ENCODE data around the gene NLGN4Y. TPM values are rescaled to one million over a fixed set of nuclear protein-coding genes. Genes with fewer than 3 reads are reported as not detected.

NLGN4Y gene
- total and polyA plus RNA-seq, 4 donors: 2.9 to 5.3 TPM; not detected in 2

GRCh38 chrY:14536703-14537102 lies 12.4 kb downstream of the NLGN4Y start (continued):
- TF ChIP-seq ZBTB33 (IDR thresholded peaks at IDR 0.05) (no peak), FOXA2 (IDR thresholded peaks at IDR 0.05) (no peak), RAD21 (IDR thresholded peaks at IDR 0.05) (no peak), EGR1 (IDR thresholded peaks at IDR 0.05; ENCODE audit: low read depth in 2 of 2) (no peak), RXRA (IDR thresholded peaks at IDR 0.05) (no peak), JUND (IDR thresholded peaks at IDR 0.05) (no peak), SP1 (IDR thresholded peaks at IDR 0.05) (no peak)
- TF ChIP-seq, protein P1, sequence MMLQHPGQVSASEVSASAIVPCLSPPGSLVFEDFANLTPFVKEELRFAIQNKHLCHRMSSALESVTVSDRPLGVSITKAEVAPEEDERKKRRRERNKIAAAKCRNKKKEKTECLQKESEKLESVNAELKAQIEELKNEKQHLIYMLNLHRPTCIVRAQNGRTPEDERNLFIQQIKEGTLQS (IDR thresholded peaks at IDR 0.05): no peak

DNA sequence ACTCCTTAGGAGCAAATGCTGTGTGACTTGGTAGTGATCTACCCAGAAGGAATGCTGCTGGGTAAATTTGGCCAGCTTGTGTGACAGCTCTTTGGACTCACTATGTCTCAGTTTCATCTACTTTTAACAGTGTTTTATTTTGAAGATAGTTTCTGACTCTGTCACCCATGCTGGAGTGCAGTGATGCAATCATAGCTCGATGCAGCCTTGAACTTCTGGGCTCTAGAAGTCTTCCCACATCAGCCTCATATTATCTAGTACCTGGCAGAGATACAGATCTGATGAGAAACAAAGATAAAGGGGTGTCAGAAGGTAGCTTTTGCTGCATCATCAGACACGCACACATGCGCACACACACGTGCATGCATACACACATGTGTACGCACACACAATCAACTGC lies 19.2 kb downstream of the NLGN4Y start:
- Histone ChIP-seq H3K27me3 (ENCODE audit: control insufficient read depth in 4 of 4, insufficient read depth in 4 of 4, low read length in 3 of 4) (no peaks in the 10 kb centered on the region), H3K27ac (ENCODE audit: low read depth in 1 of 2, low read length in 2 of 2) (no peak overlapping the region), H3K36me3 (ENCODE audit: control insufficient read depth in 4 of 4, insufficient read depth in 3 of 4, low read depth in 1 of 4, low read length in 3 of 4) (no peaks in the 10 kb centered on the region), H3K9ac (ENCODE audit: low read depth in 1 of 2, low read length in 2 of 2) (no peak overlapping the region), H3K4me3 (ENCODE audit: low read depth in 1 of 3, low read length in 3 of 3) (no peak overlapping the region), H3K9me3 (ENCODE audit: control insufficient read depth in 4 of 4, low read length in 3 of 4) (no peaks in the 10 kb centered on the region), H3K4me1 (ENCODE audit: control insufficient read depth in 4 of 4, insufficient read depth in 4 of 4, low read length in 3 of 4) (no peaks in the 10 kb centered on the region)
- WGBS: 86% methylated on average over 5 of the region's 5 CpGs
- TF ChIP-seq HNF4A (conservative IDR thresholded peaks at IDR 0.05): no peak
- no peak for TF ChIP-seq SP1 (IDR thresholded peaks at IDR 0.05)
- no peak for TF ChIP-seq TAF1 (conservative IDR thresholded peaks at IDR 0.05)
- no peak for TF ChIP-seq RAD21 (IDR thresholded peaks at IDR 0.05)
- TF ChIP-seq RXRA (IDR thresholded peaks at IDR 0.05): no peak
- TF ChIP-seq NR2F2 (IDR thresholded peaks at IDR 0.05): no peak
- TF ChIP-seq FOXA2 (IDR thresholded peaks at IDR 0.05): no peak
- TF ChIP-seq CTCF (IDR thresholded peaks at IDR 0.05; ENCODE audit: low read depth, low read length, missing input control): no peak
- TF ChIP-seq, protein P1 (IDR thresholded peaks at IDR 0.05): no peak
- no peak for TF ChIP-seq FOXA1 (IDR thresholded peaks at IDR 0.05)
- TF ChIP-seq GABPA (IDR thresholded peaks at IDR 0.05 in 1 of 2, conservative IDR thresholded peaks at IDR 0.05 in 1 of 2): no peak
- TF ChIP-seq HNF4G (IDR thresholded peaks at IDR 0.05): no peak
- no peak for TF ChIP-seq ZBTB33 (IDR thresholded peaks at IDR 0.05)
- TF ChIP-seq YY1 (IDR thresholded peaks at IDR 0.05): no peak
- no peak for TF ChIP-seq JUND (IDR thresholded peaks at IDR 0.05)
- TF ChIP-seq, protein P2, sequence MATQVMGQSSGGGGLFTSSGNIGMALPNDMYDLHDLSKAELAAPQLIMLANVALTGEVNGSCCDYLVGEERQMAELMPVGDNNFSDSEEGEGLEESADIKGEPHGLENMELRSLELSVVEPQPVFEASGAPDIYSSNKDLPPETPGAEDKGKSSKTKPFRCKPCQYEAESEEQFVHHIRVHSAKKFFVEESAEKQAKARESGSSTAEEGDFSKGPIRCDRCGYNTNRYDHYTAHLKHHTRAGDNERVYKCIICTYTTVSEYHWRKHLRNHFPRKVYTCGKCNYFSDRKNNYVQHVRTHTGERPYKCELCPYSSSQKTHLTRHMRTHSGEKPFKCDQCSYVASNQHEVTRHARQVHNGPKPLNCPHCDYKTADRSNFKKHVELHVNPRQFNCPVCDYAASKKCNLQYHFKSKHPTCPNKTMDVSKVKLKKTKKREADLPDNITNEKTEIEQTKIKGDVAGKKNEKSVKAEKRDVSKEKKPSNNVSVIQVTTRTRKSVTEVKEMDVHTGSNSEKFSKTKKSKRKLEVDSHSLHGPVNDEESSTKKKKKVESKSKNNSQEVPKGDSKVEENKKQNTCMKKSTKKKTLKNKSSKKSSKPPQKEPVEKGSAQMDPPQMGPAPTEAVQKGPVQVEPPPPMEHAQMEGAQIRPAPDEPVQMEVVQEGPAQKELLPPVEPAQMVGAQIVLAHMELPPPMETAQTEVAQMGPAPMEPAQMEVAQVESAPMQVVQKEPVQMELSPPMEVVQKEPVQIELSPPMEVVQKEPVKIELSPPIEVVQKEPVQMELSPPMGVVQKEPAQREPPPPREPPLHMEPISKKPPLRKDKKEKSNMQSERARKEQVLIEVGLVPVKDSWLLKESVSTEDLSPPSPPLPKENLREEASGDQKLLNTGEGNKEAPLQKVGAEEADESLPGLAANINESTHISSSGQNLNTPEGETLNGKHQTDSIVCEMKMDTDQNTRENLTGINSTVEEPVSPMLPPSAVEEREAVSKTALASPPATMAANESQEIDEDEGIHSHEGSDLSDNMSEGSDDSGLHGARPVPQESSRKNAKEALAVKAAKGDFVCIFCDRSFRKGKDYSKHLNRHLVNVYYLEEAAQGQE (IDR thresholded peaks at IDR 0.05): no peak
- TF ChIP-seq EGR1 (IDR thresholded peaks at IDR 0.05; ENCODE audit: low read depth in 2 of 2): no peak
- TF ChIP-seq MAX (IDR thresholded peaks at IDR 0.05): no peak
- no peak for DNase-seq (ENCODE audit: low spot score)

Data from liver (tissue), 9 donors.